Psoas muscle (tissue), 8 donors: ENCODE measurements around the gene AVPR2. TPM values are rescaled to one million over a fixed set of nuclear protein-coding genes. Genes with fewer than 3 reads are reported as not detected.

ENCODE experiments used
- ATAC-seq, 4 donors: fragments of 200-7000 bp; cut with Tn5 transposase; one replicate each; pipeline ENCODE4 v1.9.1; 2020; ENCODE audit warnings: moderate library complexity in 3 of 4, mild to moderate bottlenecking in 2 of 4
- DNase-seq, 2 donors: peaks; one replicate each; pipeline ENCODE4 v3.0.0-alpha.2; 2020
- H3K27ac ChIP-seq: fragments of 200-600 bp; one replicate; pipeline ENCODE4 v1.8.0; 2022
- H3K27me3 ChIP-seq, 3 donors: fragments of 200-600 bp in 1 of 3; one replicate each; pipeline versions ENCODE4 v1.6.1 to v1.8.0; 2013 to 2022; ENCODE audit warnings: low read length in 2 of 3, mild to moderate bottlenecking in 2 of 3, moderate library complexity in 1 of 3; ENCODE audit not compliant: insufficient read depth in 3 of 3
- H3K36me3 ChIP-seq, 2 donors: fragments of 200-600 bp in 1 of 2; one replicate each; pipeline versions ENCODE4 v1.6.1 to v1.8.0; 2013 to 2022; ENCODE audit warnings: low read depth in 1 of 2, mild to moderate bottlenecking in 1 of 2, moderate library complexity in 1 of 2; ENCODE audit not compliant: insufficient read depth in 1 of 2
- H3K4me1 ChIP-seq: fragments of 200-600 bp; one replicate; pipeline ENCODE4 v1.8.0; 2022
- H3K4me3 ChIP-seq: fragments of 200-600 bp; one replicate; pipeline ENCODE4 v1.8.0; 2022; ENCODE audit warnings: mild to moderate bottlenecking
- H3K9me3 ChIP-seq: fragments of 200-600 bp; one replicate; pipeline ENCODE4 v1.8.0; 2022
- CTCF ChIP-seq: fragments of 200-600 bp; IDR thresholded peaks from one replicate; pipeline ENCODE4 v1.8.0; 2022; ENCODE audit warnings: antibody characterized with exemption
- WGBS, 3 donors: extraction: QIAGEN DNeasy Blood & Tissue Kit; methylation state at CpG; one replicate each; pipeline versions ENCODE4 v1.1.6 to v1.1.7; 2013; 5-methylcytosine and 5-hydroxymethylcytosine counted together
- intact Hi-C, 2 donors: fragments of 100-400 bp; cut with DNase I; formaldehyde crosslinking; loops; one replicate each; pipeline versions ENCODE4 v1.11.0 to v1.14.2; 2022
- polyA plus RNA-seq, 3 donors: library from polyadenylated mRNA; stranded (reverse); fragments of 200-250 nt; gene quantifications; one replicate each; pipeline ENCODE4 v1.2.3, GENCODE V29; 2013
- total RNA-seq, 4 donors: library from RNA; stranded (reverse); fragmentation: NEBNext Ultra II Directional in 2 of 4; extraction: Animal tissue kit (Norgen Biotek cat#: 25700) in 2 of 4; gene quantifications; one replicate each; pipeline versions ENCODE4 v1.2.1 to v1.2.4, GENCODE V29; 2021 to 2023
- donor health status: healthy with polysubstance abuse.
- donor health status: DM: no; HTN: no; CAD: no; lungs with moderate emphysema.
- donor health status: Bipolar disorder and iron deficiency.
- donor health status: healthy.
- donor health status: DM: yes; HTN: yes; CAD: no.
- donor health status: DM: no; HTN: no; CAD: no.
- donor health status: DM: no; HTN: no; CAD: no.
- donor health status: DM: yes; HTN: yes; CAD: no.

AVPR2 gene
- total and polyA plus RNA-seq, 7 donors = 1.3 to 4.8 (median 2.1) TPM

GRCh38 chrX:153885968-153886903 is 18.2 kb upstream of the AVPR2 start, which contains the start of gene L1CAM:
TSS of gene L1CAM (minus strand) at chrX:153886173. CDS start at chrX:153875836, 10,337 bp downstream.
- TF ChIP-seq CTCF = no peak
- no peaks in the 10 kb centered on the region for H3K36me3 ChIP-seq
- WGBS, 3 donors = 5 to 40% (median 25%) methylated on average over 1 to 68 of the region's 94 CpGs
- no peaks in the 10 kb centered on the region for H3K4me1 ChIP-seq
- H3K4me3 ChIP-seq = no peak within 1 kb of the TSS
- intact Hi-C loops = no loop called here
- H3K9me3 ChIP-seq = no peaks in the 10 kb centered on the region
- H3K27me3 ChIP-seq = peaks cover 0 to 76% (median 12%) of the 10 kb centered on the region in 3 donors
- ATAC-seq = no peak
- DNase-seq = no peak
- H3K27ac ChIP-seq = no peak within 1 kb of the TSS

- H3K27me3 ChIP-seq = peaks cover 0 to 69% (median 12%) of the 10 kb centered on the region in 3 donors
- no peaks in the 10 kb centered on the region for H3K9me3 ChIP-seq
- H3K4me3 ChIP-seq = no peak overlapping the region
- DNase-seq (peak in 1 of 2 donors; percentile 36), ATAC-seq (no peak)
- no peaks in the 10 kb centered on the region for H3K36me3 ChIP-seq
- no peaks in the 10 kb centered on the region for H3K4me1 ChIP-seq
- no peak overlapping the region for H3K27ac ChIP-seq
- 27 to 47% (median 38%) methylated on average over 7 to 13 of the region's 13 CpGs for WGBS, 3 donors
- no peak for TF ChIP-seq CTCF
- intact Hi-C loops = no loop called here
Measured at GRCh38 chrX:153886915-153887314, 17.6 kb upstream of the AVPR2 start.

- intact Hi-C loops = no loop called here
- TF ChIP-seq CTCF = no peak
- H3K36me3 ChIP-seq = no peaks in the 10 kb centered on the region
- H3K4me3 ChIP-seq = no peak overlapping the region
- peak in 1 of 2 donors; percentile 25 for DNase-seq
- peaks cover 0 to 68% (median 11%) of the 10 kb centered on the region in 3 donors for H3K27me3 ChIP-seq
- no peak for ATAC-seq
- H3K27ac ChIP-seq = no peak overlapping the region
- WGBS, 3 donors = 69 to 75% (median 73%) methylated on average over 8 of the region's 8 CpGs
- H3K4me1 ChIP-seq = no peaks in the 10 kb centered on the region
- H3K9me3 ChIP-seq = no peaks in the 10 kb centered on the region
Measured at GRCh38 chrX:153887385-153887784, 17.1 kb upstream of the AVPR2 start.

GRCh38 chrX:153888344-153888743 is 16.1 kb upstream of the AVPR2 start:
- no peaks in the 10 kb centered on the region for H3K9me3 ChIP-seq
- no peaks in the 10 kb centered on the region for H3K4me1 ChIP-seq
- no peak for TF ChIP-seq CTCF
- H3K27me3 ChIP-seq = peaks cover 0 to 68% (median 9%) of the 10 kb centered on the region in 3 donors
- WGBS, 3 donors = 53 to 62% (median 59%) methylated on average over 6 of the region's 6 CpGs
- H3K4me3 ChIP-seq = no peak overlapping the region
- H3K36me3 ChIP-seq = no peaks in the 10 kb centered on the region
- intact Hi-C loops = no loop called here
- H3K27ac ChIP-seq = no peak overlapping the region
- DNase-seq (no peak), ATAC-seq (no peak)
